Endodermal cell (in vitro differentiated cells): ENCODE data around the gene CDRT4. TPM values are rescaled to one million over a fixed set of nuclear protein-coding genes. Genes with fewer than 3 reads are reported as not detected.

Source experiments
- DNase-seq: peaks from one replicate; pipeline ENCODE4 v3.0.0-alpha.2; 2017
- H3K27ac ChIP-seq: 2 replicates; pipeline ENCODE4 v1.5.1; 2013; ENCODE audit warnings: mild to moderate bottlenecking, low read depth, low read length, moderate library complexity
- H3K27me3 ChIP-seq: 2 replicates; pipeline ENCODE4 v1.6.1; 2013; ENCODE audit warnings: mild to moderate bottlenecking, low read length, moderate library complexity; ENCODE audit not compliant: insufficient read depth, control insufficient read depth, poor library complexity, severe bottlenecking
- H3K36me3 ChIP-seq: 2 replicates; pipeline ENCODE4 v1.7.0; 2013; ENCODE audit warnings: mild to moderate bottlenecking, low read length, moderate library complexity; ENCODE audit not compliant: control insufficient read depth, insufficient read depth
- H3K4me1 ChIP-seq: one replicate; pipeline ENCODE4 v1.7.0; 2013; ENCODE audit warnings: low read length; ENCODE audit not compliant: control insufficient read depth, insufficient read depth
- H3K4me3 ChIP-seq: 2 replicates; pipeline ENCODE4 v1.5.1; 2013; ENCODE audit warnings: mild to moderate bottlenecking, low read length, moderate library complexity
- H3K9ac ChIP-seq: 2 replicates; pipeline ENCODE4 v1.6.1; 2013; ENCODE audit warnings: mild to moderate bottlenecking, low read length, moderate library complexity; ENCODE audit not compliant: poor library complexity, severe bottlenecking; ENCODE audit errors: extremely low read depth
- H3K9me3 ChIP-seq: 2 replicates; pipeline ENCODE4 v1.6.1; 2013; ENCODE audit warnings: mild to moderate bottlenecking, low read length, moderate library complexity; ENCODE audit not compliant: control insufficient read depth
- H3K27ac Mint-ChIP-seq: 2 replicates; pipeline ENCODE4 v1.8.0; 2020; ENCODE audit warnings: mixed read lengths
- H3K27me3 Mint-ChIP-seq: 2 replicates; pipeline ENCODE4 v1.8.0; 2021; ENCODE audit warnings: mild to moderate bottlenecking, mixed read lengths; ENCODE audit not compliant: insufficient read depth
- H3K36me3 Mint-ChIP-seq: 2 replicates; pipeline ENCODE4 v1.8.0; 2020; ENCODE audit warnings: low read depth, mixed read lengths
- H3K4me1 Mint-ChIP-seq: 2 replicates; pipeline ENCODE4 v1.8.0; 2020; ENCODE audit warnings: mixed read lengths
- H3K4me3 Mint-ChIP-seq: 2 replicates; pipeline ENCODE4 v1.8.0; 2020; ENCODE audit warnings: mild to moderate bottlenecking, moderate library complexity, mixed read lengths
- H3K9me3 Mint-ChIP-seq: 2 replicates; pipeline ENCODE4 v1.8.0; 2020; ENCODE audit warnings: mild to moderate bottlenecking, mixed read lengths
- WGBS, 2 experiments: methylation state at CpG; one replicate each; pipeline versions ENCODE4 v1.1.5 to v1.1.7; 2013; ENCODE audit warnings: missing lambda C conversion rate in 2 of 2, mixed read lengths in 1 of 2; ENCODE audit not compliant: insufficient coverage in 1 of 2, insufficient read length in 1 of 2; 5-methylcytosine and 5-hydroxymethylcytosine counted together
- total RNA-seq, 2 donors: library from RNA; stranded (reverse); fragmentation: NEBNext Ultra II Directional in 1 of 2; extraction: Animal tissue kit (Norgen Biotek cat#: 25700) in 1 of 2; gene quantifications; 2 replicates in 1 of 2; 3 replicates in 1 of 2; pipeline ENCODE4 v1.2.1, GENCODE V29; 2021
- TF ChIP-seq, protein P1 (sequence below): fragments of 200-600 bp; sonication (generic); conservative IDR thresholded peaks from 2 replicates; pipeline ENCODE4 v1.5.0; 2021; ENCODE audit warnings: antibody characterized with exemption, mild to moderate bottlenecking

The CDRT4 gene
- total RNA-seq, 2 donors from 2014 or later = 16.4 to 39.7 TPM

DNA sequence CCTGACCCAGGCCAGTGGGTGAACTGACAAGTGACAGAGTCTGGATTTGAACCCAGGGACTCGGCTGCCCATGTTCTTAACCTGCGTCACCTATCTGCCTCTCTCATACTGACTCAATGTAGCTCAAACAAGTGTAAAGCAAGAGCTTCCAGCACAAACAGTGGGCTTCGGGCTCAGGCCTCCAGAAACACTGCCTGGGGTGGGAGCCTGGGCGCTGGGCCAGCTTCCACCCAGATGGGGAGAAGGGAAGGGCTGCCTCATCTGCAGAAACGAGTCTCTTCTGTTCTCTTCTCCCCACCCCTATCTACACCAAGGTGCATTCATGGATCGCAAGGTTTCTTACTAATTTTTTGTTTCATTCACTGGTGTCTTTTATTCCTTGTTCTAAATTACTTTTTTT lies 1.3 kb downstream of the CDRT4 start:
- H3K36me3 Mint-ChIP-seq = peaks cover 42% of the 10 kb centered on the region
- no peaks in the 10 kb centered on the region for H3K27me3 Mint-ChIP-seq
- H3K27ac ChIP-seq = no peak overlapping the region
- no peak overlapping the region for H3K27ac Mint-ChIP-seq
- peaks cover 6% of the 10 kb centered on the region for H3K4me1 ChIP-seq
- H3K4me1 Mint-ChIP-seq = peaks cover 7% of the 10 kb centered on the region
- no peak for DNase-seq
- TF ChIP-seq, protein P1, sequence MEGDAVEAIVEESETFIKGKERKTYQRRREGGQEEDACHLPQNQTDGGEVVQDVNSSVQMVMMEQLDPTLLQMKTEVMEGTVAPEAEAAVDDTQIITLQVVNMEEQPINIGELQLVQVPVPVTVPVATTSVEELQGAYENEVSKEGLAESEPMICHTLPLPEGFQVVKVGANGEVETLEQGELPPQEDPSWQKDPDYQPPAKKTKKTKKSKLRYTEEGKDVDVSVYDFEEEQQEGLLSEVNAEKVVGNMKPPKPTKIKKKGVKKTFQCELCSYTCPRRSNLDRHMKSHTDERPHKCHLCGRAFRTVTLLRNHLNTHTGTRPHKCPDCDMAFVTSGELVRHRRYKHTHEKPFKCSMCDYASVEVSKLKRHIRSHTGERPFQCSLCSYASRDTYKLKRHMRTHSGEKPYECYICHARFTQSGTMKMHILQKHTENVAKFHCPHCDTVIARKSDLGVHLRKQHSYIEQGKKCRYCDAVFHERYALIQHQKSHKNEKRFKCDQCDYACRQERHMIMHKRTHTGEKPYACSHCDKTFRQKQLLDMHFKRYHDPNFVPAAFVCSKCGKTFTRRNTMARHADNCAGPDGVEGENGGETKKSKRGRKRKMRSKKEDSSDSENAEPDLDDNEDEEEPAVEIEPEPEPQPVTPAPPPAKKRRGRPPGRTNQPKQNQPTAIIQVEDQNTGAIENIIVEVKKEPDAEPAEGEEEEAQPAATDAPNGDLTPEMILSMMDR = no peak
- peaks cover 3% of the 10 kb centered on the region for H3K9me3 Mint-ChIP-seq
- peaks cover 58% of the 10 kb centered on the region for H3K36me3 ChIP-seq
- no peak overlapping the region for H3K9ac ChIP-seq
- H3K4me3 Mint-ChIP-seq = no peak overlapping the region
- no peaks in the 10 kb centered on the region for H3K27me3 ChIP-seq
- WGBS, 2 experiments = 93 to 100% methylated on average over 4 to 6 of the region's 6 CpGs
- no peak overlapping the region for H3K4me3 ChIP-seq
- peaks cover 4% of the 10 kb centered on the region for H3K9me3 ChIP-seq

DNA sequence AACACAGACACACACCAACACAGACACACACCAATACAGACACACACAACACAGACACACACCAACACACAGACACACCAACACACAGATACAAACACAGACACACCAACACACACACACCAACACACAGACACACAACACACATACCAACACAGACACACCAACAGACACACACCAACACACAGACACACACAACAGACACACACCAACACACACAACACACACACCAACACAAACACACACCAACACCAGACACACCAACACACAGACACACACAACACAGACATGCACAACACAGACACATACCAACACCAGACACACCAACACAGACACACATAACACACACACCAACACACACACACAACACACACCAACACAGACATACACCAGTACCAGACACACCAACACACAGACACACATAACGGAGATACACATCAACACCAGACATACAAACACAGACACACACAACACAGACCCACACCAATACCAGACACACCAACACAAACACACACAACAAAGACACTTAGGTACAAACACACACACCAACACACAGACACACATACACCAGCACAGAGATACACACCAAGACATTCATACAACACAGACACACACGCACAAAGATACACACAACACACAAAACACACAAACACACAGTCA lies 2.2 kb downstream of the CDRT4 start:
- H3K27ac ChIP-seq = no peak overlapping the region
- Mint-ChIP-seq H3K36me3 (peaks cover 49% of the 10 kb centered on the region), H3K9me3 (peaks cover 3% of the 10 kb centered on the region), H3K4me3 (no peak overlapping the region), H3K27ac (no peak overlapping the region), H3K27me3 (no peaks in the 10 kb centered on the region), H3K4me1 (peaks cover 7% of the 10 kb centered on the region)
- peaks cover 6% of the 10 kb centered on the region for H3K4me1 ChIP-seq
- DNase-seq = no peak
- WGBS, 2 experiments = 98 to 100% methylated on average over 1 to 2 of the region's 2 CpGs
- H3K9me3 ChIP-seq = peaks cover 4% of the 10 kb centered on the region
- H3K9ac ChIP-seq = no peak overlapping the region
- H3K36me3 ChIP-seq = peaks cover 66% of the 10 kb centered on the region
- no peak overlapping the region for H3K4me3 ChIP-seq
- no peaks in the 10 kb centered on the region for H3K27me3 ChIP-seq
- TF ChIP-seq, protein P1 = no peak

DNA sequence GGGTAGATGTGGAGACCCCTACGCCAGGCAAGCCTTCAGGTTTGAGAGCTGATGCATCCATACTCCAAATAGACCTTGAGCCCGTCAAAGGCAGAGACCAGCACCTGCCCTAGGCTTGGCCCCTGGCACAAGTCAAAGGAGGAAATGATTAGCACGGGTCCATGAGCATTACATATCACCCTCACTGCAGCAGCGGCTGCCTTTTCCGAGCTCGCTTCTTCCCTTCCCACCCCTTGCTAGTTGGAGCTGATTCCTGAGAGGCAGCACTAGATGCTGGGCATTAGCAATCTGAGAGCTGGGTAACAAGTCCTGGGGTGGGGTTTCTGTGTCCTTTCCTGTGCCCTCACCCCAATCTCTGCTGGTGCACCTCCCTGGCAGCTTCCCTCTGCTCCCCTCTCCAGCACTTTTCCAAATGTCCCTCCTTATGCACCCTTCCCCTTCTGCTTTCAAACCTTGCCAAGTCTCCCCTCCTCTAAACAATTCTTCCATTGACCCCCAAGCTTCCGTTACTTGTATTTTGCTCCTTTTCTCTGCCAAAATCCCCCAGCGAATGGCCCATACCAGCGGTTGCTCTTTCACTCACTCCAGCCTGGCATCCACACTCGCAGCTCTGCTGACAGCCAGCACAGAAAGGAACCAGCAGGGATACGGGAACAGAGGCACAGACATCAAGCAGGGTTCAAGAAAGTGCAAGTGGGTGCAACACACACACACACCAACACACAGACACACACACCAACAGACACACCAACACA lies 3.0 kb downstream of the CDRT4 start:
- H3K27me3 ChIP-seq = no peaks in the 10 kb centered on the region
- TF ChIP-seq, protein P1 = no peak
- no peak overlapping the region for H3K9ac ChIP-seq
- Mint-ChIP-seq H3K27me3 (no peaks in the 10 kb centered on the region), H3K27ac (no peak overlapping the region), H3K4me1 (peaks cover 7% of the 10 kb centered on the region), H3K36me3 (peaks cover 53% of the 10 kb centered on the region), H3K9me3 (peaks cover 3% of the 10 kb centered on the region), H3K4me3 (no peak overlapping the region)
- WGBS, 2 experiments = 88 to 100% methylated on average over 1 to 11 of the region's 11 CpGs
- no peak for DNase-seq
- H3K36me3 ChIP-seq = peaks cover 65% of the 10 kb centered on the region
- H3K4me3 ChIP-seq = no peak overlapping the region
- H3K9me3 ChIP-seq = peaks cover 4% of the 10 kb centered on the region
- H3K4me1 ChIP-seq = peaks cover 3% of the 10 kb centered on the region
- no peak overlapping the region for H3K27ac ChIP-seq
